GM21737 (cell line): Measurements from ENCODE around the gene GPS1.
"Not testable (repeated sequence)": the region's sequence is repeated elsewhere in the genome, so short reads cannot be mapped to it uniquely, and the experiment has no call there.

Experiments used
- ATAC-seq: cut with Tn5 transposase; IDR thresholded peaks from one replicate; pipeline ENCODE4 v1.9.1; 2021; ENCODE audit warnings: mild to moderate bottlenecking, moderate library complexity; ENCODE audit not compliant: unreplicated experiment

The GPS1 gene

GRCh38 chr17:82025401-82026107 is 26.1 kb upstream of the GPS1 start:
- ATAC-seq, result no peak

GRCh38 chr17:82028246-82028645 is 23.5 kb upstream of the GPS1 start:
- no peak for ATAC-seq

GRCh38 chr17:82028966-82029365 is 22.7 kb upstream of the GPS1 start:
- no peak for ATAC-seq

GRCh38 chr17:82029391-82029790 is 22.3 kb upstream of the GPS1 start:
- no peak for ATAC-seq

DNA sequence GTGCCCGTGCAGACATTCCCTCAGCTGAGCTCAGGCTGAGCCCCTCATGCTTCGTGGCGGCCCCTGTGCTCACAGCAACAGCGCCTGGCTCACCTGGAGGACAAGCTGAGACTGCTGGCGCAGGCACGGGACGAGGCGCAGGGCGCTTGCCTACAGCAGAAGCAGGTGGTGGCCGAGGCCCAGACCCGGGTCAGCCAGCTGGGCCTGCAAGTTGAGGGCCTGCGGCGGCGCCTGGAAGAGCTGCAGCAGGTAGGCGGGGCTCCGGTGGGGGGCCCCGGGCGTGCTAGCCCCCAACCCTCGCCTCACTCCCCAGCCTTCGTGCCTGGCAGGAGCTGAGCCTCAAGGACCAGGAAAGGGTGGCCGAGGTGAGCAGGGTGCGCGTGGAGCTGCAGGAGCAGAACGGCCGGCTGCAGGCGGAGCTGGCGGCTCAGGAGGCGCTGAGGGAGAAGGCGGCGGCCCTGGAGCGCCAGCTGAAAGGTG is 21.7 kb upstream of the GPS1 start:
- no peak for ATAC-seq

- ATAC-seq, result no peak
Measured at GRCh38 chr17:82030470-82031302, 21.0 kb upstream of the GPS1 start.

DNA sequence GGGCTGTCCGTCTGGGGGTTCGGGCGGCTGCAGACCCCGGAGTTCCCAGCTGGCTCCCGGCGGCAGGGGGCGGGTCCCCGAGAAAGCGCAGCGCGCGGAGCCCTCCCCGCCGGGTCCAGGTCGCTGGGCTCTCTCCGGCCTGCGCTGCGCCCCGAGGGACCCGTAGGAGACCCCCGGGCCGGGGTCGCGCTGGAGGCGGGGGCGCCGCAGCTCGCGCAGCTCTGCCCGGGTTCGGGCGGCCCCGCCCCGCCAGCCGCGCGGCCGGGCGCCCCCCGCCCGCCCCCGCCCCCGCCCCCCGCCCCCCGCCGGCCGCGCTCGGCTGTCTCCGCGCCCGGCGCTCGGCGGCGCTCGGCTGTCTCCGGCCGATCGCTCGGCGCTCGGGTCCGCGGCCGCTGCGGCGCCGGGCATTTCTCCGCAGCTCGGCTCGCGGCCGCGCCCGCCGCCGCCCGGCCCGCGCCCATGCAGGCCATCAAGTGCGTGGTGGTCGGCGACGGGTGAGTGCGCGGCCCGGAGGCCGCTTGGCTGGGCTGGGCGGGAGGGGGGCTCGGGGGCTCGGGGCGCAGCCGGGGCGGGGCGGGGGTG is 20.3 kb upstream of the GPS1 start, which contains the start of gene RAC3:
Gene RAC3 (plus strand): TSS at position 376 of the 582 bp plus-strand sequence. CDS start 84 bp downstream, at position 460.
- ATAC-seq, result no peak

GRCh38 chr17:82031885-82032627 is 19.6 kb upstream of the GPS1 start:
- ATAC-seq, result no peak

GRCh38 chr17:82033359-82034085 is 18.2 kb upstream of the GPS1 start:
- ATAC-seq, result no peak

- ATAC-seq, result no peak
Measured at GRCh38 chr17:82034371-82035011, 17.2 kb upstream of the GPS1 start.

DNA sequence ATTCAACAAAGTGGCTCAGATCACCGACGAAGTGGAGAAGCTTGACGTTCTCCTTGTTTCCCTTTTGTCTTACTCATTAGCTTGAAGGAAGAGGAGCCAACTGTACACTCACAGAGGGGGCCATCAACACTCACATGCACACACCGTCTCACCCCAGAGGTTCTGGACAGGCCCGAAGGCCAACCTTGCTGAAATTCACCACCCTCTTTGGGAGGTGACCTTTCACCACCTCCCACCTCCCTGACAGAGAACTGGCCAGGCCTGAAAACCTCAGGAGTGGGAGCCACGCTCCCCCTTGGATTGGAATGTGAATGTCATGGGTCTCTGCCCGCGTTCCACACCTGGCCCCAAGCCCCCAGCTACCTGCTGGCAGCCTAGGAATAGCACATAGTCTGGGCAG is 16.2 kb upstream of the GPS1 start:
- no peak for ATAC-seq

DNA sequence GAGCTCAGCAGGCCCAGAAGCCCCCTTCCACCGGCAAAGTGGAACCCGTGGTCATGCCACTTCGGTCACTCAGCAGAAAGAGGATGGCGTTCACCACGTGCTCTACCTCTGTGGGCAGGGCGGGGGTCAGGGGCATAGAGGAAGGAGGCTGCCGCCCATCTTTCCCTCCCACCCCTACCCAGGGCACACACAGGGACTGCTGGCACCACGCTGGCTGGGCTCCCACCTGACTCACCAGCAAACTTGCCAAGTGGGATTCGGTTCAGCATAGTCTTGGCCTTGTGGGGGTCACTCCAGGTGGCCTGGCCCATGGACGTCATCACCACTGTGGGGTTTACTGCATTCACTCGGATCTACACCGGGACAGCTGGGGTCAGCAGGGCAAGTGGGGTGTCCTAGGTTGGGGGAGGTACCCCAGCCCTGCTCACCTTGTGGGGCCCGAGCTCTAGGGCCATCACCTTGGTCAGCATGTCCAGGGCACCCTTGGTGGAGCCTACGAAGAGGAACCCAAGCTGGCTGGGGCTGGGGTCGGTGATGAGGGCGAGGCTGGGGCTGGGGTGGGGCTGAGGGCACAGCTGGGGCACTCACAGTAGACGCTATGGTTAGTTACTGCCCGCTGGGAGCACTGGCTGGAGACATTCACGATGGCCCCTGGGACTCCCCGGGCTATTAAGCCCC is 15.6 kb upstream of the GPS1 start:
- ATAC-seq, result no peak

- ATAC-seq, result no peak
Measured at GRCh38 chr17:82036634-82037091, 15.0 kb upstream of the GPS1 start.

DNA sequence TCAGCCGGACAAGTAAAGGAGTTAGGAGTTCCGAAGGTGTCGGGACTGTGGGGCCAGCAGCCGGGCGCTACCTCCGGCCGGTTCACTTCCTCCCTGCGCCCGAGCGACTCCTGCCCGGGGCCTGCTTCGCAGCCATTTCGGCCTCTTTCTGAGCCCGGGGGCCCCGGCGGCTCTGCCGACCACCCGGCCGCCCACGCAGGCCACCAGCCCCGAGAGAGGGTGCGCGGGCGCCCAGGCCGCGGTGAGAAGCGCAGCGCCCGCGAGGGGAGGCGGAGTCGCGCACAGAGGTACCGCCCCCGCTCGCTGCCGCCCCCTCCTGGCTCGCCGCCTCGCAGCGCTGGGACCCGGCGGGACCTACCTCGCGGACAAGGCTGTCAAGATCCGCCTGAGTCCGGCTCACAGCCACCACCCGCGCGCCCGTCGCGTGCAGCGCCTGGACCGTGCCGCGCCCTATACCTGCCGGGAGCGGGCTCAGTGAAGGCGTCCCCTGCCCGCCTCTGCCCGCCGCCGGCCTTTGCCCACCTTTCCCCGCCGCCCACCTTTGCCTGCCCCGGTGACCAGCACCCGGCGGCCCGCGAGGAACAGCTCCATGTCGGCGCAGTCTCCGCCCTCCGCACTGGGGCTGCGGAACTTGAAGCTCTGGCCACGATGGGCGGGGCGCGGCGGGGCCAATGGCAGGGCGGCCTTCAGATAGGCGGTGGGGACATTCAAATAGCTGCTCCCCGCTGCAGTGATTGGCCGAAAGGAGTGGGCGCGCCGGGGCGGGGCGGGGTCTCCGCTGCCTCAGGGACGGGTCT is 14.4 kb upstream of the GPS1 start, which contains the start of gene DCXR:
Gene DCXR (minus strand): TSS at position 606 of the 797 bp plus-strand sequence. CDS start 15 bp downstream, at position 591.
- ATAC-seq, result peak; percentile 83

- no peak for ATAC-seq
Measured at GRCh38 chr17:82037889-82038195, 13.9 kb upstream of the GPS1 start.

- ATAC-seq, result not testable (repeated sequence)
Measured at GRCh38 chr17:82038796-82039409, 12.8 kb upstream of the GPS1 start.

GRCh38 chr17:82039695-82040299 is 11.9 kb upstream of the GPS1 start:
- ATAC-seq, result no peak
